Measurements from ENCODE around the gene LRRIQ4. TPM values are rescaled to one million over a fixed set of nuclear protein-coding genes. Genes with fewer than 3 reads are reported as not detected.

The LRRIQ4 gene
- total RNA-seq, 2 experiments from 2014 or later, result not detected

- no peak within 1 kb of the TSS for H3K4me3 Mint-ChIP-seq
- H3K27me3 Mint-ChIP-seq, result no peaks in the 10 kb centered on the region
- H3K36me3 Mint-ChIP-seq (ENCODE audit: low read depth), result no peaks in the 10 kb centered on the region
- POLR2A ChIA-PET, result no interaction called here
- H3K27ac Mint-ChIP-seq, result peak within 1 kb of the TSS; percentile 46
- H3K9me3 Mint-ChIP-seq, result no peaks in the 10 kb centered on the region
- no peak for DNase-seq
- CTCF ChIA-PET, result no interaction called here
- peaks cover 38% of the 10 kb centered on the region for H3K4me1 Mint-ChIP-seq
These were observed 57.0 kb downstream of the LRRIQ4 start, which contains the start of gene LRRC31 for GRCh38 chr3:169869484-169870220. Gene LRRC31, minus strand, starts transcription at chr3:169869935. Its CDS starts 128 bp downstream, at chr3:169869807.

GRCh38 chr3:169871129-169871886 lies 58.6 kb downstream of the LRRIQ4 start:
- peak; percentile 53 for DNase-seq
- Mint-ChIP-seq H3K4me3 (peak overlapping the region; percentile 3), H3K27me3 (peaks cover 1% of the 10 kb centered on the region), H3K4me1 (peaks cover 28% of the 10 kb centered on the region), H3K27ac (peak overlapping the region; percentile 0), H3K36me3 (ENCODE audit: low read depth) (no peaks in the 10 kb centered on the region), H3K9me3 (no peaks in the 10 kb centered on the region)
- ChIA-PET CTCF (interaction anchor here (1.4 kb wide), 1 partner anchor 9 kb away, joined by 3 read pairs; no protein-coding TSS in a partner anchor), POLR2A (no interaction called here)

GRCh38 chr3:169879013-169879557 lies 66.4 kb downstream of the LRRIQ4 start:
- Mint-ChIP-seq H3K27ac (no peak overlapping the region), H3K36me3 (ENCODE audit: low read depth) (no peaks in the 10 kb centered on the region), H3K4me3 (no peak overlapping the region), H3K27me3 (peaks cover 1% of the 10 kb centered on the region), H3K4me1 (peaks cover 5% of the 10 kb centered on the region), H3K9me3 (no peaks in the 10 kb centered on the region)
- ChIA-PET POLR2A (no interaction called here), CTCF (no interaction called here)
- DNase-seq, result no peak

GRCh38 chr3:169879845-169880575 lies 67.3 kb downstream of the LRRIQ4 start:
- no peaks in the 10 kb centered on the region for H3K9me3 Mint-ChIP-seq
- POLR2A ChIA-PET, result no interaction called here
- no peak for DNase-seq
- peaks cover 2% of the 10 kb centered on the region for H3K27me3 Mint-ChIP-seq
- H3K27ac Mint-ChIP-seq, result no peak overlapping the region
- H3K36me3 Mint-ChIP-seq (ENCODE audit: low read depth), result no peaks in the 10 kb centered on the region
- CTCF ChIA-PET, result no interaction called here
- peaks cover 8% of the 10 kb centered on the region for H3K4me1 Mint-ChIP-seq
- H3K4me3 Mint-ChIP-seq, result no peak overlapping the region

- CTCF ChIA-PET, result interaction anchor here (1.2 to 1.4 kb wide), 2 partner anchors 12 to 18 kb away, joined by 3 to 5 read pairs; no protein-coding TSS in a partner anchor
These were observed 68.0 kb downstream of the LRRIQ4 start for GRCh38 chr3:169880576-169881250.

GRCh38 chr3:169886671-169887070 lies 74.0 kb downstream of the LRRIQ4 start:
- peaks cover 8% of the 10 kb centered on the region for H3K4me1 Mint-ChIP-seq
- ChIA-PET CTCF (interaction anchor here (1.6 kb wide), 1 partner anchor 24 kb away, joined by 3 read pairs; no protein-coding TSS in a partner anchor), POLR2A (no interaction called here)
- no peak overlapping the region for H3K4me3 Mint-ChIP-seq
- no peaks in the 10 kb centered on the region for H3K36me3 Mint-ChIP-seq (ENCODE audit: low read depth)
- DNase-seq, result no peak
- peaks cover 2% of the 10 kb centered on the region for H3K27me3 Mint-ChIP-seq
- H3K27ac Mint-ChIP-seq, result no peak overlapping the region
- no peaks in the 10 kb centered on the region for H3K9me3 Mint-ChIP-seq

More at GRCh38 chr3:169880576-169881250, 68.0 kb downstream of the LRRIQ4 start:
- H3K9me3 Mint-ChIP-seq, result no peaks in the 10 kb centered on the region
- no peaks in the 10 kb centered on the region for H3K36me3 Mint-ChIP-seq (ENCODE audit: low read depth)
- peaks cover 2% of the 10 kb centered on the region for H3K27me3 Mint-ChIP-seq
- no peak for DNase-seq
- H3K27ac Mint-ChIP-seq, result no peak overlapping the region
- H3K4me3 Mint-ChIP-seq, result no peak overlapping the region
- POLR2A ChIA-PET, result no interaction called here
- H3K4me1 Mint-ChIP-seq, result peaks cover 8% of the 10 kb centered on the region

Other genes starting within 250 kb of the LRRIQ4 start
- not detected for gene MECOM, start 149.2 kb upstream of the LRRIQ4 start, total RNA-seq
- gene TERC, start 47.8 kb upstream of the LRRIQ4 start, total RNA-seq, result 1 to 10 TPM; 1.8 to 4.6 TPM
- gene ACTRT3, start 43.3 kb upstream of the LRRIQ4 start, total RNA-seq, result under 1 TPM; 0.20 to 0.23 TPM
- 10 to 100 TPM; 14.8 to 16.4 TPM for gene MYNN, start 39.5 kb upstream of the LRRIQ4 start, total RNA-seq
- gene LRRC34, start within 50 bp of the LRRIQ4 start, total RNA-seq, result 1 to 10 TPM; 3.4 to 4.7 TPM
- gene LRRC31, start 57.1 kb downstream of the LRRIQ4 start, total RNA-seq, result not detected
- gene SAMD7, start 98.7 kb downstream of the LRRIQ4 start, total RNA-seq, result not detected
- 10 to 100 TPM; 61.0 to 63.1 TPM for gene SEC62, start 153.9 kb downstream of the LRRIQ4 start, total RNA-seq
- 1 to 10 TPM; 6.1 to 6.2 TPM for gene GPR160, start 225.1 kb downstream of the LRRIQ4 start, total RNA-seq

All from activated CD4-positive, alpha-beta T cell treated with anti-CD3 and anti-CD28 coated beads, Interleukin-2, amount 10 ng/mL, durations not matched to agents 7 days and 5 days (primary cell).